Muscle layer of colon (tissue), 2 donors: Measurements from ENCODE around the gene LYPD3.

Source experiments
- H3K27ac ChIP-seq: one replicate; pipeline ENCODE4 v1.7.0; 2013; ENCODE audit warnings: low read depth, mild to moderate bottlenecking, low read length, moderate library complexity
- H3K27me3 ChIP-seq, 2 donors: one replicate each; pipeline ENCODE4 v1.7.0; 2013; ENCODE audit warnings: low read length in 2 of 2, mild to moderate bottlenecking in 2 of 2; ENCODE audit not compliant: insufficient read depth in 2 of 2, control insufficient read depth in 1 of 2
- H3K36me3 ChIP-seq: one replicate; pipeline ENCODE4 v1.7.0; 2013; ENCODE audit warnings: mild to moderate bottlenecking, low read length; ENCODE audit not compliant: insufficient read depth
- H3K4me1 ChIP-seq: one replicate; pipeline ENCODE4 v1.7.0; 2013; ENCODE audit warnings: mild to moderate bottlenecking, low read length; ENCODE audit not compliant: insufficient read depth
- H3K4me3 ChIP-seq, 2 donors: one replicate each; pipeline ENCODE4 v1.7.0; 2013; ENCODE audit warnings: low read length in 2 of 2, low read depth in 1 of 2, mild to moderate bottlenecking in 1 of 2, moderate library complexity in 1 of 2
- H3K9ac ChIP-seq: one replicate; pipeline ENCODE4 v1.7.0; 2013; ENCODE audit warnings: low read length
- H3K9me3 ChIP-seq: one replicate; pipeline ENCODE4 v1.7.0; 2013; ENCODE audit warnings: mild to moderate bottlenecking, low read length
- donor health status: abdominal sarcoma.
- donor health status: Adenocarcinoma of cecum.

The LYPD3 gene

DNA sequence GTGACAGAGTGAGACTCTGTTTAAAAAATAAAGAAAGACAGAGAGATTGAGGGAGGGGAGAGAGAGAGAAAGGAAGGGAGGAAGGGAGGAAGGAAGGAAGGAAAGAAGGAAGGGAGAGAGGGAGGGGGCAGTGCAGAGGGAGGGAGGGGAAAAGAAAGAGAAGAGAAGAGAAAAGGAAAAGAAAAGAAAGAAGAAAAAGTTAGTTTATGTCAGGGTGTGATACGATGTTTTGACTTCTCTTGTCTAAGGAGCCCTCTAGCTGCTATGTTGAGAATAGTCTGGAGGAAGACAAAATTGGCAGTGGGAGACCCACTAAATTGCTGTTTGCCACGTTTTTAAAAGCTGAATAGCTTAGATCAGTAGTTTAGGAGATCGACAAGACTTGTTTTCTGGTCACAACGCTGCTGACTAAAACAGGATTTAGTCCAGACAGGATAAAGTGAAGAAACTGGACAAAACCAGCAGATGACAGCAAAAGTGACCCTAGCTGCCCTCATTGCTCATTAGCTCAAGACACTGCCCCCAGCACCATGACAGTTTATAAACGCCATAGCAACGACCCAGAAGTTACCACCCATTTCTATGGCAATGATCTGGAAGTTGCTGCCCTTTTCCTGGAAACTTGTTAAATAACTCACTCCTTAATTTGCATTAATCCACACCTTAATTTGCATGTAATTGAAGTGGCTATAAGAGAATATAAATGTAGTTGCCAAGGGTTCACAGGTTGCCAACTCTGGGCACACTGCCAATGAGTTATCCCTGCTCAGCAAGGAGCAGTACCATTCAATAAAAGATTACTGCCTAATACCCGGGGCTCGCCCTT, 39.6 kb downstream of the LYPD3 start:
- H3K4me1 ChIP-seq = no peaks in the 10 kb centered on the region
- H3K9ac ChIP-seq = no peak overlapping the region
- H3K27me3 ChIP-seq = no peaks in the 10 kb centered on the region
- no peaks in the 10 kb centered on the region for H3K36me3 ChIP-seq
- no peaks in the 10 kb centered on the region for H3K9me3 ChIP-seq
- H3K4me3 ChIP-seq = no peak overlapping the region
- no peak overlapping the region for H3K27ac ChIP-seq

DNA sequence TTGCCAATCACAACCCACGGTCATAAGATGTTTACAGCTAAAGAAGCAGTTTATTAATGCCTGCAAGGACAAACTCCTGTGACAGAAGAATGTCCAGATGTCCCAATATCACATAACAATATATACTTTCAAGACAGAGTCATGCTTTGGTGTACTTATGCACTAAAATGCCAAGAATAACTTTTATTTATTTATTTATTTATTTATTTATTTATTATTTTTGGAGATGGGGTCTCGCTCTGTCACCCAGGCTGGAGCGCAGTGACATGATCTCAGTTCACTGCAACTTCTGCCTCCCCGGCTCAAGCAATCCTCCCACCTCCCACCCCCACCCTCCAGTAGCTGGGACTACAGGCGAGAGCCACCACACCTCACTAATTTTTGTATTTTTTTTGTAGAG, 41.6 kb downstream of the LYPD3 start:
- no peak overlapping the region for H3K9ac ChIP-seq
- no peaks in the 10 kb centered on the region for H3K4me1 ChIP-seq
- no peak overlapping the region for H3K4me3 ChIP-seq
- no peaks in the 10 kb centered on the region for H3K36me3 ChIP-seq
- H3K27ac ChIP-seq = no peak overlapping the region
- H3K9me3 ChIP-seq = no peaks in the 10 kb centered on the region
- no peaks in the 10 kb centered on the region for H3K27me3 ChIP-seq

DNA sequence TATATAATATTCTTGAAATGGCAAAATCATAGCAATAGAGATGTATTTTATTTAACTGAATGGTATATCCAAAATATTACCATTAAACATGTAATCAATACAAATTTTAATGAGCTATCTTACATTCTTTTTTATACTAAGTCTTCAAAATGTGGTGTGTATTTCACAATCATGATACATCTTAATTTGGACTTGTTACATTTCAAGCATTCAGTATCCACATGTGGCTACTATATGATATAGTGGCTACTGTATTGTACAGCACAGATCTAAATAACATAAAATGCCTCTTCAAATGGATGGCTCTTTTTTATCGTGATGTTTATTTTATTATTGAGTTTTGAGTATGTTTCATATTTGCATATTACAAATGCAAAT, 42.7 kb downstream of the LYPD3 start:
- Histone ChIP-seq H3K4me3 (no peak overlapping the region), H3K9me3 (no peaks in the 10 kb centered on the region), H3K4me1 (no peaks in the 10 kb centered on the region), H3K27ac (no peak overlapping the region), H3K9ac (no peak overlapping the region), H3K36me3 (no peaks in the 10 kb centered on the region), H3K27me3 (no peaks in the 10 kb centered on the region)

DNA sequence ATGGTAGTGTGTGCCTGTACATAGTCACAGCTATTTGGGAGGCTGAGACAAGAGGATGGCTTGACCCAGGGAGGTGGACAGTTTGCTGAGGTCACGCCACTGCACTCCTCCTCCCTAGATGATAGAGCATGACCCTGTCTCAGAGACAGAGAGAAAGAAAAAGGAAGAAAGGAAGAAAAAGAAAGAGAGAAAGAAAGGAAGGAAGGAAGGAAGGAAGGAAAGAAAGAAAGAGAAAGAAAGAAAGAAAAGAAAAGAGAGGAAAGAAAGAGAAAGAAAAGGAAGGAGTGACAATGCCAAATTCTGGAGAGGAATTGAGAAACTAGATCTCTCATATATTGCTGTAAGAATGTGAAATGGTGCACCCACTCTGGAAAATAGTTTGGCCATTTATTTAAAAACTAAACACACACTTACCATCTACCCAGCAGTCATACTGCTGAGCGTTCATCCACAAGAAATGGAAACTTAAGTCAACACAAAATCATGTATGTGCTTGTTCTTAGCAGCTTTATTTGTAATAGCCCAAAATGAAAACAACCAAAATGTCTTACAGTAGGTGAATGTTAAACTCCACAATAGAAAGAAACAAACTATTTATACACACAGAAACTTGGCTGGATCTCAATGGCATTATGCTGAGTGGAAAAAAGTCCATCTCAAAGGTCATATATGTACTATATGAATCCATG, 43.3 kb downstream of the LYPD3 start:
- no peak overlapping the region for H3K4me3 ChIP-seq
- H3K4me1 ChIP-seq = no peaks in the 10 kb centered on the region
- no peaks in the 10 kb centered on the region for H3K36me3 ChIP-seq
- no peak overlapping the region for H3K9ac ChIP-seq
- no peaks in the 10 kb centered on the region for H3K27me3 ChIP-seq
- no peaks in the 10 kb centered on the region for H3K9me3 ChIP-seq
- no peak overlapping the region for H3K27ac ChIP-seq

DNA sequence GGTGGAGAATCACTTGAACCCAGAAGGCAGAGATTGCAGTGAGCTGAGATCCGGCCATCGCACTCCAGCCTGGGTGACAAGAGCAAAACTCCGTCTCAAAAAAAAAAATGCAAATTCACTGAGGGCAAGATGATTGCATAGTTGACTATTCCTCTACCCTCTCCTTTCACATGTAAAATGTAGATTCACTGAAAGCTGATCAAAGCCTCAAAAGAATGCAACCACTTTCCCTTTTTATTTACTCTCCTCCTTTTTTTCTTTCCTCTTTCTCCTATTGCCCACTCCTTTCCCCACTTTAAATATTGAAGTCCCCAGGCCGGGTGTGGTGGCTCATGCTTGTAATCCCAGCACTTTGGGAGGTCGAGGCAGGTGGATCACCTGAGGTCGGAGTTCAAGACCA, 44.5 kb downstream of the LYPD3 start:
- no peaks in the 10 kb centered on the region for H3K9me3 ChIP-seq
- no peak overlapping the region for H3K4me3 ChIP-seq
- no peaks in the 10 kb centered on the region for H3K36me3 ChIP-seq
- H3K27me3 ChIP-seq = no peaks in the 10 kb centered on the region
- no peak overlapping the region for H3K27ac ChIP-seq
- no peak overlapping the region for H3K9ac ChIP-seq
- no peaks in the 10 kb centered on the region for H3K4me1 ChIP-seq

DNA sequence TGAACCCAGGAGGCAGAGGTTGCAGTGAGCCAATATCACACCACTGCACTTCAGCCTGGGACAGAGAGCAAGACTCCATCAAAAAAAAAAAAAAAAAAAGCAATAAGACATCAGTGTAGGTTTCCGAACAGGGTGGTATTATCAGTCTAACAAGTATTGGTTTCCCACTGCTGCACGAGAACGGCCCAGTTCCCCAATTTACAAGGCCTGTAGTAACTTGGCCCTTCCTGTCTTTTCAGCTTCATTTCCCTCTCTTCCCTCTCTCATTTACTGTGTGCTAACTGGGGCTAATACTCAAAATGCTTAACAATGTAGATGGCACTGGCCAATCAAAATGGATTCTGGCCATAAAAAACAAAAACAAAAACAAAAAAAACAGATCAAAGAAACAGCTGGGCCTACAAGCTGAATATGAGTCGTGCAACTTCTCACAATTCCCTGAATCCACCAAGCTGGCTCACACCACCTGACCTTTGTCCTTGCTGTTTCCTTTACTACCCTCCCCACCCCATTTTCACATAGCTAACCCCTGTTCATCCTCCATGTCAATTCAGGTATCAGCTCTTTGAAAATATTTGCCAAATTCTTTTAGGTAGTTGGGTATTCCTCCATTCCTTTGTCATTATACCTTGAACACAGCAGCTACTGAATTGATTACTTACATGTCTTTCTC, 48.3 kb downstream of the LYPD3 start:
- Histone ChIP-seq H3K9me3 (no peaks in the 10 kb centered on the region), H3K27me3 (no peaks in the 10 kb centered on the region), H3K4me1 (no peaks in the 10 kb centered on the region), H3K36me3 (no peaks in the 10 kb centered on the region), H3K9ac (no peak overlapping the region), H3K27ac (no peak overlapping the region), H3K4me3 (no peak overlapping the region)

DNA sequence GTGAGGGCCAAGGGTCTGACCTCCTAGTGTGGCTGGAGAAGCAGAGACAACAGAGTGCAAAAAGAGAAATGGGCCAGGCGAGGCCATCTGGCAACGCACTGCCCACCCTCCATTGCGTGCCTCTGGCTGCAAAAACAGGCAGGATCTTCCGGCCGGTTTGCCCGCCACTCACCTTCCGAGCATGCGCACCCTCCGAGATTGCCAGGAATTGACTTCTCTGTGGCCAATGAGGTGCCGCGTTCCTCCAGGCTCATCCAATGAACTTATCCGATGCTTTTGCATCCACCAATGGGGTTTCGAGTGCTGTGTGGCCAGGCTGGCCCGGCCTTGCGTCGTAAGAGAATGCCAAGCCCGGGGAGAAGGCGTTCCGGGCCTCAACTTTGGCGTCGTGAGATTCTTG, 50.9 kb downstream of the LYPD3 start, which contains the start of gene TEX101:
TEX101 (plus strand) TSS at position 337 of the 400 bp plus-strand sequence. CDS start 1,030 bp downstream, outside the sequence.
- Histone ChIP-seq H3K9ac (no peak within 1 kb of the TSS), H3K27ac (no peak within 1 kb of the TSS), H3K36me3 (no peaks in the 10 kb centered on the region)

DNA sequence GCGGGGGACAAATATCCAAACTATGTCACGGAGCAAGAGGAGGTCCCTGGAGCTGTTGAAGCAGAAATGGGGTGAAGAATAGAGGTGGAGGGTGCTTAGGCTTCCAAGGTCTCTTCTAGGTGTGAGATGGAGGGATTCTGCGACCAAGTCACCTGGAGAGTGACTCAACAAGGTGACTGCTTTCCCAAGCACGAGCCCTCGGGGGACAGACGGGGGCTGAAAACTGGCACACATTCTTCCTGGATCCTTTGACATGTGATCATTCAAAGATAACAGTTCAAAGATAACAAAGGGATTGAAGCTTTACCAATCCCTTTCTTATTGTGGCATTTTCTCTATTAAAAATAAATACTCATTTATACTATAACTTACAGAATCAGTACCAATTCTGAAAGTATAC, 53.0 kb downstream of the LYPD3 start:
- Histone ChIP-seq H3K9me3 (no peaks in the 10 kb centered on the region), H3K9ac (no peak overlapping the region), H3K27ac (no peak overlapping the region), H3K27me3 (no peaks in the 10 kb centered on the region), H3K4me1 (no peaks in the 10 kb centered on the region), H3K4me3 (no peak overlapping the region), H3K36me3 (no peaks in the 10 kb centered on the region)

More for the DNA sequence above, 50.9 kb downstream of the LYPD3 start, which contains the start of gene TEX101:
- H3K9me3 ChIP-seq = no peaks in the 10 kb centered on the region
- no peaks in the 10 kb centered on the region for H3K4me1 ChIP-seq
- H3K4me3 ChIP-seq = no peak within 1 kb of the TSS
- H3K27me3 ChIP-seq = no peaks in the 10 kb centered on the region
